GM23338 (cell line): ENCODE measurements around the gene SNUPN. TPM values are rescaled to one million over a fixed set of nuclear protein-coding genes. Genes with fewer than 3 reads are reported as not detected.

Source experiments
- CREB1 ChIP-seq: fragments of 250-450 bp; sonication (Bioruptor Pico); IDR thresholded peaks from 2 replicates; pipeline ENCODE4 v1.5.0; 2020; ENCODE audit warnings: low read depth, mild to moderate bottlenecking, moderate library complexity
- EZH2phosphoT487 ChIP-seq: fragments of 200-600 bp; sonication (generic); IDR thresholded peaks from one replicate; pipeline ENCODE4 v1.8.1; 2018; ENCODE audit warnings: antibody characterized with exemption; ENCODE audit not compliant: unreplicated experiment
- JUNB ChIP-seq: IDR thresholded peaks from one replicate; pipeline ENCODE4 v1.6.1; 2016; ENCODE audit warnings: antibody characterized with exemption; ENCODE audit not compliant: unreplicated experiment
- NANOG ChIP-seq: IDR thresholded peaks from 2 replicates; pipeline ENCODE4 v1.6.1; 2016; ENCODE audit warnings: antibody characterized with exemption, borderline replicate concordance
- STAT1 ChIP-seq: IDR thresholded peaks from one replicate; pipeline ENCODE4 v1.6.1; 2016; ENCODE audit warnings: antibody characterized with exemption; ENCODE audit not compliant: unreplicated experiment
- ZNF114 ChIP-seq: fragments of 250-450 bp; sonication (Bioruptor Pico); IDR thresholded peaks from 2 replicates; pipeline ENCODE4 v1.5.0; 2020; ENCODE audit warnings: mild to moderate bottlenecking, moderate library complexity
- ZNF331 ChIP-seq: fragments of 250-450 bp; sonication (Bioruptor Pico); IDR thresholded peaks from 2 replicates; pipeline ENCODE4 v1.5.0; 2020; ENCODE audit warnings: low read depth, mild to moderate bottlenecking, moderate library complexity
- polyA plus RNA-seq: library from polyadenylated mRNA; unstranded; fragments of >200 nt; fragmentation: Nextera tagmentation; extraction: Ambion mirVana; gene quantifications from 2 replicates; pipeline ENCODE4 v1.2.1, GENCODE V29; 2016
- total RNA-seq: library from RNA; depleted of rRNA; stranded (reverse); fragments of >200 nt; shearing (Covaris generic); gene quantifications from 2 replicates; pipeline ENCODE4 v1.2.3, GENCODE V29; 2014
- TF ChIP-seq, protein P1 (sequence below): fragments of 250-450 bp; sonication (Bioruptor Pico); IDR thresholded peaks from 2 replicates; pipeline ENCODE4 v1.5.0; 2020; ENCODE audit warnings: mild to moderate bottlenecking, moderate library complexity
- TF ChIP-seq, protein P2 (sequence below): IDR thresholded peaks from 2 replicates; pipeline ENCODE4 v1.6.1; 2016; ENCODE audit warnings: antibody characterized with exemption
- TF ChIP-seq, protein P3 (sequence below): IDR thresholded peaks from one replicate; pipeline ENCODE4 v1.6.1; 2018; ENCODE audit warnings: antibody characterized with exemption; ENCODE audit not compliant: unreplicated experiment

Gene SNUPN
- total and polyA plus RNA-seq, 2 experiments from 2014 or later, result 20.5 to 27.7 TPM

DNA sequence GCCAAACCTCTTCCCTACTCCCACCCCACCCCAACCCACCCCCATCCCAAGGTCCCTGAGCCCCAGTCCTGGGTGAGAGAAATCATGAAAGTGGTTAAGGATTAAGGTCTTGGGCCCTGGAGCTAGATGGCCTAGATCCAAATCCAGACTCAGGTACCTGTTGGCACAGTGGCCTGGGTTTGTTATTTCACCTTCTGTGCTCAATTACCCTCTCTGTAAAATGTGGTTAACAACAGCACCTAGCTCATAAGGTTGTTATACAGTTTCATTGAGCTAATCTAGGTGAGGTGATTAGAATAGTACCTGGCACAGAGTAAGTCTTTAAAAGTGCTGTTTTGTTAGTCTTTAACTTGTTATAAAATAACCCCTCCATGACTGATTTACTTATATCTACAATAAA is 6.4 kb upstream of the SNUPN start (continued):
- TF ChIP-seq, protein P1, sequence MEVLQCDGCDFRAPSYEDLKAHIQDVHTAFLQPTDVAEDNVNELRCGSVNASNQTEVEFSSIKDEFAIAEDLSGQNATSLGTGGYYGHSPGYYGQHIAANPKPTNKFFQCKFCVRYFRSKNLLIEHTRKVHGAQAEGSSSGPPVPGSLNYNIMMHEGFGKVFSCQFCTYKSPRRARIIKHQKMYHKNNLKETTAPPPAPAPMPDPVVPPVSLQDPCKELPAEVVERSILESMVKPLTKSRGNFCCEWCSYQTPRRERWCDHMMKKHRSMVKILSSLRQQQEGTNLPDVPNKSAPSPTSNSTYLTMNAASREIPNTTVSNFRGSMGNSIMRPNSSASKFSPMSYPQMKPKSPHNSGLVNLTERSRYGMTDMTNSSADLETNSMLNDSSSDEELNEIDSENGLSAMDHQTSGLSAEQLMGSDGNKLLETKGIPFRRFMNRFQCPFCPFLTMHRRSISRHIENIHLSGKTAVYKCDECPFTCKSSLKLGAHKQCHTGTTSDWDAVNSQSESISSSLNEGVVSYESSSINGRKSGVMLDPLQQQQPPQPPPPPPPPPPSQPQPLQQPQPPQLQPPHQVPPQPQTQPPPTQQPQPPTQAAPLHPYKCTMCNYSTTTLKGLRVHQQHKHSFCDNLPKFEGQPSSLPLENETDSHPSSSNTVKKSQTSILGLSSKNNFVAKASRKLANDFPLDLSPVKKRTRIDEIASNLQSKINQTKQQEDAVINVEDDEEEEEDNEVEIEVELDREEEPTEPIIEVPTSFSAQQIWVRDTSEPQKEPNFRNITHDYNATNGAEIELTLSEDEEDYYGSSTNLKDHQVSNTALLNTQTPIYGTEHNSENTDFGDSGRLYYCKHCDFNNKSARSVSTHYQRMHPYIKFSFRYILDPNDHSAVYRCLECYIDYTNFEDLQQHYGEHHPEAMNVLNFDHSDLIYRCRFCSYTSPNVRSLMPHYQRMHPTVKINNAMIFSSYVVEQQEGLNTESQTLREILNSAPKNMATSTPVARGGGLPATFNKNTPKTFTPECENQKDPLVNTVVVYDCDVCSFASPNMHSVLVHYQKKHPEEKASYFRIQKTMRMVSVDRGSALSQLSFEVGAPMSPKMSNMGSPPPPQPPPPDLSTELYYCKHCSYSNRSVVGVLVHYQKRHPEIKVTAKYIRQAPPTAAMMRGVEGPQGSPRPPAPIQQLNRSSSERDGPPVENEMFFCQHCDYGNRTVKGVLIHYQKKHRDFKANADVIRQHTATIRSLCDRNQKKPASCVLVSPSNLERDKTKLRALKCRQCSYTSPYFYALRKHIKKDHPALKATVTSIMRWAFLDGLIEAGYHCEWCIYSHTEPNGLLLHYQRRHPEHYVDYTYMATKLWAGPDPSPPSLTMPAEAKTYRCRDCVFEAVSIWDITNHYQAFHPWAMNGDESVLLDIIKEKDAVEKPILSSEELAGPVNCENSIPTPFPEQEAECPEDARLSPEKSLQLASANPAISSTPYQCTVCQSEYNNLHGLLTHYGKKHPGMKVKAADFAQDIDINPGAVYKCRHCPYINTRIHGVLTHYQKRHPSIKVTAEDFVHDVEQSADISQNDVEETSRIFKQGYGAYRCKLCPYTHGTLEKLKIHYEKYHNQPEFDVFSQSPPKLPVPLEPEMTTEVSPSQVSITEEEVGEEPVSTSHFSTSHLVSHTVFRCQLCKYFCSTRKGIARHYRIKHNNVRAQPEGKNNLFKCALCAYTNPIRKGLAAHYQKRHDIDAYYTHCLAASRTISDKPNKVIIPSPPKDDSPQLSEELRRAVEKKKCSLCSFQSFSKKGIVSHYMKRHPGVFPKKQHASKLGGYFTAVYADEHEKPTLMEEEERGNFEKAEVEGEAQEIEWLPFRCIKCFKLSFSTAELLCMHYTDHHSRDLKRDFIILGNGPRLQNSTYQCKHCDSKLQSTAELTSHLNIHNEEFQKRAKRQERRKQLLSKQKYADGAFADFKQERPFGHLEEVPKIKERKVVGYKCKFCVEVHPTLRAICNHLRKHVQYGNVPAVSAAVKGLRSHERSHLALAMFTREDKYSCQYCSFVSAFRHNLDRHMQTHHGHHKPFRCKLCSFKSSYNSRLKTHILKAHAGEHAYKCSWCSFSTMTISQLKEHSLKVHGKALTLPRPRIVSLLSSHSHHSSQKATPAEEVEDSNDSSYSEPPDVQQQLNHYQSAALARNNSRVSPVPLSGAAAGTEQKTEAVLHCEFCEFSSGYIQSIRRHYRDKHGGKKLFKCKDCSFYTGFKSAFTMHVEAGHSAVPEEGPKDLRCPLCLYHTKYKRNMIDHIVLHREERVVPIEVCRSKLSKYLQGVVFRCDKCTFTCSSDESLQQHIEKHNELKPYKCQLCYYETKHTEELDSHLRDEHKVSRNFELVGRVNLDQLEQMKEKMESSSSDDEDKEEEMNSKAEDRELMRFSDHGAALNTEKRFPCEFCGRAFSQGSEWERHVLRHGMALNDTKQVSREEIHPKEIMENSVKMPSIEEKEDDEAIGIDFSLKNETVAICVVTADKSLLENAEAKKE (CRISPR knock-in tag), result no peak
- no peak for TF ChIP-seq EZH2phosphoT487
- no peak for TF ChIP-seq ZNF114 (CRISPR knock-in tag)
- TF ChIP-seq, protein P2, sequence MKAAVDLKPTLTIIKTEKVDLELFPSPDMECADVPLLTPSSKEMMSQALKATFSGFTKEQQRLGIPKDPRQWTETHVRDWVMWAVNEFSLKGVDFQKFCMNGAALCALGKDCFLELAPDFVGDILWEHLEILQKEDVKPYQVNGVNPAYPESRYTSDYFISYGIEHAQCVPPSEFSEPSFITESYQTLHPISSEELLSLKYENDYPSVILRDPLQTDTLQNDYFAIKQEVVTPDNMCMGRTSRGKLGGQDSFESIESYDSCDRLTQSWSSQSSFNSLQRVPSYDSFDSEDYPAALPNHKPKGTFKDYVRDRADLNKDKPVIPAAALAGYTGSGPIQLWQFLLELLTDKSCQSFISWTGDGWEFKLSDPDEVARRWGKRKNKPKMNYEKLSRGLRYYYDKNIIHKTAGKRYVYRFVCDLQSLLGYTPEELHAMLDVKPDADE, result no peak
- TF ChIP-seq NANOG, result no peak
- TF ChIP-seq JUNB, result no peak
- no peak for TF ChIP-seq STAT1
- no peak for TF ChIP-seq ZNF331 (CRISPR knock-in tag)
- TF ChIP-seq, protein P3, sequence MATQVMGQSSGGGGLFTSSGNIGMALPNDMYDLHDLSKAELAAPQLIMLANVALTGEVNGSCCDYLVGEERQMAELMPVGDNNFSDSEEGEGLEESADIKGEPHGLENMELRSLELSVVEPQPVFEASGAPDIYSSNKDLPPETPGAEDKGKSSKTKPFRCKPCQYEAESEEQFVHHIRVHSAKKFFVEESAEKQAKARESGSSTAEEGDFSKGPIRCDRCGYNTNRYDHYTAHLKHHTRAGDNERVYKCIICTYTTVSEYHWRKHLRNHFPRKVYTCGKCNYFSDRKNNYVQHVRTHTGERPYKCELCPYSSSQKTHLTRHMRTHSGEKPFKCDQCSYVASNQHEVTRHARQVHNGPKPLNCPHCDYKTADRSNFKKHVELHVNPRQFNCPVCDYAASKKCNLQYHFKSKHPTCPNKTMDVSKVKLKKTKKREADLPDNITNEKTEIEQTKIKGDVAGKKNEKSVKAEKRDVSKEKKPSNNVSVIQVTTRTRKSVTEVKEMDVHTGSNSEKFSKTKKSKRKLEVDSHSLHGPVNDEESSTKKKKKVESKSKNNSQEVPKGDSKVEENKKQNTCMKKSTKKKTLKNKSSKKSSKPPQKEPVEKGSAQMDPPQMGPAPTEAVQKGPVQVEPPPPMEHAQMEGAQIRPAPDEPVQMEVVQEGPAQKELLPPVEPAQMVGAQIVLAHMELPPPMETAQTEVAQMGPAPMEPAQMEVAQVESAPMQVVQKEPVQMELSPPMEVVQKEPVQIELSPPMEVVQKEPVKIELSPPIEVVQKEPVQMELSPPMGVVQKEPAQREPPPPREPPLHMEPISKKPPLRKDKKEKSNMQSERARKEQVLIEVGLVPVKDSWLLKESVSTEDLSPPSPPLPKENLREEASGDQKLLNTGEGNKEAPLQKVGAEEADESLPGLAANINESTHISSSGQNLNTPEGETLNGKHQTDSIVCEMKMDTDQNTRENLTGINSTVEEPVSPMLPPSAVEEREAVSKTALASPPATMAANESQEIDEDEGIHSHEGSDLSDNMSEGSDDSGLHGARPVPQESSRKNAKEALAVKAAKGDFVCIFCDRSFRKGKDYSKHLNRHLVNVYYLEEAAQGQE, result no peak
- TF ChIP-seq CREB1 (CRISPR knock-in tag), result no peak
